Measurements from ENCODE around the gene NXF2B.
"Not testable (repeated sequence)": the region's sequence is repeated elsewhere in the genome, so short reads cannot be mapped to it uniquely, and the experiment has no call there.

The NXF2B gene

GRCh38 chrX:102439908-102440307 is at the start of gene NXF2B:
NXF2B (minus strand) TSS chrX:102440008; CDS start chrX:102380036, 59,972 bp downstream.
- DNase-seq (ENCODE audit: low read depth); H3K4me3 ChIP-seq (replicated peaks; ENCODE audit: low read depth, low read length): not testable (repeated sequence)

GRCh38 chrX:102478765-102479164 is 39.0 kb upstream of the NXF2B start:
- DNase-seq (ENCODE audit: low read depth); H3K4me3 ChIP-seq (replicated peaks; ENCODE audit: low read depth, low read length): not testable (repeated sequence)

GRCh38 chrX:102471762-102472220 is 32.0 kb upstream of the NXF2B start, which contains the start of gene TCP11X2:
TCP11X2 (minus strand) TSS chrX:102471812.
- H3K4me3 ChIP-seq (replicated peaks; ENCODE audit: low read depth, low read length); DNase-seq (ENCODE audit: low read depth): not testable (repeated sequence)

GRCh38 chrX:102470215-102470614 is 30.4 kb upstream of the NXF2B start:
- H3K4me3 ChIP-seq (replicated peaks; ENCODE audit: low read depth, low read length); DNase-seq (ENCODE audit: low read depth): not testable (repeated sequence)

GRCh38 chrX:102458615-102459014 is 18.8 kb upstream of the NXF2B start:
- DNase-seq (ENCODE audit: low read depth); H3K4me3 ChIP-seq (replicated peaks; ENCODE audit: low read depth, low read length): not testable (repeated sequence)

GRCh38 chrX:102414493-102414892 is 25.3 kb downstream of the NXF2B start:
- not testable (repeated sequence) for DNase-seq (ENCODE audit: low read depth); H3K4me3 ChIP-seq (replicated peaks; ENCODE audit: low read depth, low read length)

- H3K4me3 ChIP-seq (replicated peaks; ENCODE audit: low read depth, low read length), result no peak overlapping the region
- TF ChIP-seq CTCF (IDR thresholded peaks at IDR 0.05; ENCODE audit: low read length, missing control alignments), result peak; percentile 57
- DNase-seq (ENCODE audit: low read depth), result peak; percentile 40
These were observed 93.9 kb downstream of the NXF2B start for GRCh38 chrX:102345916-102346315.

- TF ChIP-seq CTCF (IDR thresholded peaks at IDR 0.05; ENCODE audit: low read length, missing control alignments), result no peak
- no peak overlapping the region for H3K4me3 ChIP-seq (replicated peaks; ENCODE audit: low read depth, low read length)
- peak; percentile 1 for DNase-seq (ENCODE audit: low read depth)
These were observed 97.9 kb downstream of the NXF2B start for GRCh38 chrX:102341867-102342266.

- DNase-seq (ENCODE audit: low read depth), result no peak
- TF ChIP-seq CTCF (IDR thresholded peaks at IDR 0.05; ENCODE audit: low read length, missing control alignments), result no peak
These were observed 100.2 kb downstream of the NXF2B start for GRCh38 chrX:102339312-102340298.

GRCh38 chrX:102338162-102338561 is 101.6 kb downstream of the NXF2B start:
- H3K4me3 ChIP-seq (replicated peaks; ENCODE audit: low read depth, low read length), result no peak overlapping the region
- TF ChIP-seq CTCF (IDR thresholded peaks at IDR 0.05; ENCODE audit: low read length, missing control alignments), result no peak
- no peak for DNase-seq (ENCODE audit: low read depth)

More at GRCh38 chrX:102339312-102340298, 100.2 kb downstream of the NXF2B start:
- no peak overlapping the region for H3K4me3 ChIP-seq (replicated peaks; ENCODE audit: low read depth, low read length)

Data from fibroblast of pulmonary artery (primary cell).